ENCODE measurements around the gene MPP1.

Gene MPP1

GRCh38 chrX:154775419-154776349 is 29.6 kb downstream of the MPP1 start:
- no peak for DNase-seq (ENCODE audit: low read depth in 3 of 3, low spot score in 1 of 3)

- no peak for DNase-seq (ENCODE audit: low read depth in 3 of 3, low spot score in 1 of 3)
These were observed 30.7 kb downstream of the MPP1 start for GRCh38 chrX:154774622-154775021.

GRCh38 chrX:154762537-154763296 is 42.6 kb downstream of the MPP1 start, which contains the start of gene DKC1:
TSS of gene DKC1 (plus strand) at chrX:154762864. CDS start at chrX:154762966, 102 bp downstream.
- DNase-seq (ENCODE audit: low read depth in 3 of 3, low spot score in 1 of 3): peak; percentile 87 to 90 (median 88)

- no peak for DNase-seq (ENCODE audit: low read depth in 3 of 3, low spot score in 1 of 3)
These were observed 43.2 kb downstream of the MPP1 start for GRCh38 chrX:154761977-154762536.

GRCh38 chrX:154758696-154759095 is 46.6 kb downstream of the MPP1 start:
- DNase-seq (ENCODE audit: low read depth in 3 of 3, low spot score in 1 of 3): no peak

GRCh38 chrX:154751669-154752271 is 53.5 kb downstream of the MPP1 start:
- DNase-seq (ENCODE audit: low read depth in 3 of 3, low spot score in 1 of 3): no peak

- no peak for DNase-seq (ENCODE audit: low read depth in 3 of 3, low spot score in 1 of 3)
These were observed 54.0 kb downstream of the MPP1 start for GRCh38 chrX:154751203-154751668.

- DNase-seq (ENCODE audit: low read depth in 3 of 3, low spot score in 1 of 3): no peak
These were observed 54.7 kb downstream of the MPP1 start, which contains the start of gene GAB3 for GRCh38 chrX:154750301-154751202. TSS of gene GAB3 (minus strand) at chrX:154751077. CDS start at chrX:154751025, 52 bp downstream.

GRCh38 chrX:154749856-154750255 is 55.4 kb downstream of the MPP1 start:
- no peak for DNase-seq (ENCODE audit: low read depth in 3 of 3, low spot score in 1 of 3)

- DNase-seq (ENCODE audit: low read depth in 3 of 3, low spot score in 1 of 3): peak in 1 of 3 donors; percentile 20
These were observed 56.5 kb downstream of the MPP1 start for GRCh38 chrX:154748712-154749339.

GRCh38 chrX:154742613-154743012 is 62.7 kb downstream of the MPP1 start:
- DNase-seq (ENCODE audit: low read depth in 3 of 3, low spot score in 1 of 3): no peak

GRCh38 chrX:154739952-154740465 is 65.3 kb downstream of the MPP1 start:
- no peak for DNase-seq (ENCODE audit: low read depth in 3 of 3, low spot score in 1 of 3)

GRCh38 chrX:154738011-154738738 is 67.1 kb downstream of the MPP1 start:
- DNase-seq (ENCODE audit: low read depth in 3 of 3, low spot score in 1 of 3): no peak

- DNase-seq (ENCODE audit: low read depth in 3 of 3, low spot score in 1 of 3): no peak
These were observed 68.1 kb downstream of the MPP1 start for GRCh38 chrX:154737136-154737535.

- no peak for DNase-seq (ENCODE audit: low read depth in 3 of 3, low spot score in 1 of 3)
These were observed 69.4 kb downstream of the MPP1 start for GRCh38 chrX:154735695-154736393.

GRCh38 chrX:154734061-154734781 is 71.1 kb downstream of the MPP1 start:
- no peak for DNase-seq (ENCODE audit: low read depth in 3 of 3, low spot score in 1 of 3)

GRCh38 chrX:154733066-154733425 is 72.2 kb downstream of the MPP1 start:
- DNase-seq (ENCODE audit: low read depth in 3 of 3, low spot score in 1 of 3): no peak
